NCI-H1694 treated with DMSO at 0.1 percent for 48 hours (cell line): Measurements from ENCODE around the gene IQSEC1.

Experiments used
- DNase-seq: peaks from one replicate; lab custom pipeline; 2025; lab: John Stamatoyannopoulos, UW

The IQSEC1 gene

GRCh38 chr3:12934431-12934830, 138.8 kb downstream of the IQSEC1 start:
- DNase-seq, result no peak

- no peak for DNase-seq
Measured at GRCh38 chr3:12933901-12934300, 139.3 kb downstream of the IQSEC1 start.

DNA sequence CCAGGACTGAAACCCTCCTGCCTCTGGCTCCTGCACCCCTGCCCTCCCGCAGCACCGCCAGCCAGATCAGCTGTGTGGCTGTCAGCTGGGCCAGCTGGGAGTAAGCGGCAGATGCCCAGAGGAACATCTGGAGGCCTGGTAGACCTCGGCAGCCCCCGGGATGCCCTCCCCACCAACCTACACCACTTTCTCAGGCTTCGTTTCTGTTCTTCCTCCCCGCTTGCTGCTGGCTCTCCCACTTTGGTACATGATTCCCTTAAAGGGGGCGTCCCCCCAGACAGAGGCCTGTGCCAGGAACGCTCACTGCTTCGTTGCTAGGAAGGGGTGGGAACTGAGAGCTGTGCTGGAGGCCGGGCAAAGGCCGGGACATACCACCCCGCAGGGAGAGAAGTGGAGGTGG, 140.5 kb downstream of the IQSEC1 start:
- DNase-seq, result no peak

DNA sequence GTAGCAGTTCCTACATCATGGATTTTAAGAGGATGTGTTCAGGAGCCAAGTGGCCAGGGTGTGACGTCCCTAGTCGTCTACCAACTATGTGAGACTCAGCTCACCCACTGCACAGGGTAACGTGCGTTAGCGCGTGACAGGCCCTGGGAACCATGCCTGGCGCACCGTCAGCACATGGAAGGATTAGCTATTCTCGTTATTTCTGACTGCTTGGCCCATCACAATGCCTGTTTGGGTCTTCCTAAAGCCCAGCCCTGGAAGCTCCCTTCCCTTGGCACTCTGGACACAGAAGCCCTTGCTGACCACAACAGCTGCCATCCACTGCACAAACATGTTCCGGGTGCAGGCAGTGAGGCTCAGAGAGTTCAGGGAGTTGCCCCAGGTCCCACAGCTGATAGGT, 140.9 kb downstream of the IQSEC1 start:
- DNase-seq, result no peak

GRCh38 chr3:12931273-12931905, 141.8 kb downstream of the IQSEC1 start:
- no peak for DNase-seq

- DNase-seq, result no peak
Measured at GRCh38 chr3:12929801-12930200, 143.4 kb downstream of the IQSEC1 start.

DNA sequence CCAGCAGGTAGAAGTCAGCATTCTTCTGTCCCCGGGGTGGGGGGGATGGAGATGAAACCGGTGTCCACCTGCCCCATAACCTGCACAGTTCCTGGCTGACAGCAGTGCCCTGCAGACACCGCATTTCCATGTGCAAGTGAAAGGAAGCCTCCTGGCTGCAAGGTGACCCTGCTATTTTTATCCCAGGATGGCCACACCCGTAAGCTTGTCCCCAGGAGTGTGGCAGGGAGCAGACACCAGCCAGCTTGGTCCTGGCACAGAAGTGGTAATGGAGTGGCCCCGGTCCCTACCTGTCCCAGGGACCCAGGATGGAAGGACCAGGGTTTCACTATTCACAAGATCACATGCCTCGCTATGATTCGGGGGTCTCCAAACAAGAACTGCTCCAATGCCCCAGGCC, 146.6 kb downstream of the IQSEC1 start:
- no peak for DNase-seq

GRCh38 chr3:12925648-12926047, 147.6 kb downstream of the IQSEC1 start:
- no peak for DNase-seq

GRCh38 chr3:12924437-12924836, 148.8 kb downstream of the IQSEC1 start:
- DNase-seq, result no peak

- DNase-seq, result no peak
Measured at GRCh38 chr3:12922881-12923431, 150.3 kb downstream of the IQSEC1 start.

DNA sequence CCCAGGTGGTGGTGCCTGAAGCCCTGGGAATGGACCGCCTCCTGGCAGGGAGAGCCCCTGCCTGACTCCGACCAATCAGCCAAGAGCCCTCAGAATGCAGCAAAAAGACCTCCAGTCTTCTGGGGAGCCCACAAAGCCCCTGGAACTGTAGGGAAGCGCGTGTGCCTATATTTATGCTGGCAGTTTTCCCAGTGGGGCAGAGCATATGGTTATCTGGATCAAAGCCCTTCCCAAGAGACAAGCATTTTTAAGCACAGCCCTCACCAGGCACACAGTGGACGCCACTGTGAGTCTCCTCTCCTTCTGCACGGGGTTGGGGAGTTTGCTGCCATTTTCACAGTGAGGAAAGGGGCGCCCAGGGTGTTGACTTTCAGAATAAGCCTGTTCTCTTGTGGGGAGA, 150.9 kb downstream of the IQSEC1 start:
- DNase-seq, result peak; percentile 14

- no peak for DNase-seq
Measured at GRCh38 chr3:12921736-12922135, 151.5 kb downstream of the IQSEC1 start.

DNA sequence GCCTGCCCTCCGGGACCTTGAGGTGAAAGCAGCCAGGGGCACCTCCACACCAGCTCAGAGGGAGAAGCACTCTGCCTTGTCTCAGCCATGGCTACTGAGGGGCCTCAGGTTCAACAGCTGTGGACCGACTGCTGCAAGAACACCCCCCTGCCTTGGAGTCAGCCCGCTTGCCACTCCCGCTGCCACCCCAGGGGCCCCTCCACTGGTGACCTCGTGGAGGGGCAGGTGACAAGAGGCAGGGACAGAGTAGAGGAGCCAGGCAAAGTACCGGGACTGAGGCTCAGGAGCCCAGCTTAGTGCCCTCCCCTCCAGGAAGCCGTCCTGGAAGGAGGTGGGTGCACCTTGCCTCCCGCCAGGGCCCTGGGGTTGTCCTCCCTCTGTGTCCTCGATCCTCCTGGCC, 152.3 kb downstream of the IQSEC1 start:
- DNase-seq, result no peak

DNA sequence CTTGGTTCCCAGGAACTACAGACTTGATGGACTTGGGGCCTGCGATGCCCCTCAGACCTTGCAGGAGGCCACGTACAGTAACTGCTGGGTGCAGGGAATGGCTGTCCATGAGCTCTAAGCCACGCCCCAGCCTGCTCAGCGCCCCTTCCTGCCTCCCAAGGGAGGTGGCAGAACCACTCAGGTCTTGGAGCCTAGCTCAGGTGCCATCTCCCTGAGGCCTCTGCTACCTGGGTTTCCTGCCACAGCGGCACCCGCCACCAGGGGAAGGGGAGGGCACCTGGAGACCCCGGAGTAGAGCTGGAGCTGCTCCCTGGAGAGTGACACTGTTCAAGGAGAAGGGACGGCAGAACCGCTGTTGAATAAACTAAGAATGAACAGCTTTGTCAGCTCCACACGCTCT, 154.0 kb downstream of the IQSEC1 start:
- no peak for DNase-seq

DNA sequence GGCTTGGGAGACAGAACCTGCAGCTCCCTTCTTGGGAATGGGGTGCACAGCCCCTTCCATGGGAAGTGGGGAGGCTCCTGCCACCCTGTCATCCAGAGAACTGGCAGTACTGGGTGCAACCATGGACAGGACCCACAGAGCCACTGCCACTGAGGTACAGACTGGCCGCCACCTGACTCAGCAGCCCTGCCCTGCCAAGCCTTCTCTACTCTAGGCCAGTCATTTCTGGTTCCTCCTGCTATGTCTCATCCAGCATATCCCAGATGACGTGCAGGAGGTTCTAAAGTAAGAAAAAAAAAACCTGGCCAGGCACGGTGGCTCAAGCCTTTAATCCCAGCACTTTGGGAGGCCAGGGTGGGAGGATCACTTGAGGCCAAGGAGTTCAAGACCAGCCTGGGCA, 155.0 kb downstream of the IQSEC1 start:
- no peak for DNase-seq

GRCh38 chr3:12916159-12916558, 157.1 kb downstream of the IQSEC1 start:
- DNase-seq, result no peak

- DNase-seq, result no peak
Measured at GRCh38 chr3:12914088-12914487, 159.1 kb downstream of the IQSEC1 start.

DNA sequence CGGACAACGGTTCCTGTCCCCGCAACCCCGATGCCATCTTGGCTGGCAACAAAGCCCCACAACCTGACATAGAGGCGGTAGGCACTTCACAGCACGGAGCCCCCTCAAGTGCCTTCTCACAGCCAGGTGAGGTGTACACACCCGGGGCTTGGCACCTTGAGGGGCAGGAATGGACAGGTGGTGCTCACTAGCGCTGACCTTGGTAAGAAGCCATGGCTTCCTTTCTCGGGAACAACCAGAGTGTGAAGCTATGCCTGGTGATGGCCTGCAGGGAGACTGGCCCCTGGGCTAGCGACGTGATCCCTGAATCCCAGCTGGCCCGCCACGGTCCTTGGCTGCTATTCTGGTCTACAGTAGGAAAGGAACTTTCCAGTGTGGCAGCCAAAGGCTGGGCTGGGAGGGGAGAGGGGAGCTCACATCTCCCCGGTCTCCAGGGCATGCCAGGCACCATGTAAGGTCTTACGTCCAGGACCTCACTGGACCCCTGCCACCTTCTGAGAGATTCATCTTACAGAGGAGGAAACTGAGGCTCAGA, 161.3 kb downstream of the IQSEC1 start:
- no peak for DNase-seq

GRCh38 chr3:12910356-12911099, 162.7 kb downstream of the IQSEC1 start:
- no peak for DNase-seq

DNA sequence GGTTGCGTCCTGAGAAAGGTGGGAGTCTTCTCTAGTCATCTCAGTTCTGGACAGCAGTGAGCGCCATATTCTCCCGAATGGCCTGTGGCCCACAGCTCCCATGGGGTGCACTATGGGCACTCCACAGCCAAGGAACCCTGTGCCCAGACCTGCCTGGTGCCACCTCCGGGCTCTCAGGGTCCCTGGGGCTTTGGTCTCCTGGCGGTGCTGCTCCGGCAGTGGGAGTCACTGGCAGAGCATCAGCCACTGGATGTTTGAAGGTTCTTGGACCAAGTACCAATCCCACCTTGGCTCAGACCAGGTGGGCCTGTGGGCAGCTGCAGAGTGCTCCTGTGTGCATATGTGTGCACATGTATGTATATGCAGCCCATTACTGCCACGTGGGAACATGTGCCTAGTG, 163.5 kb downstream of the IQSEC1 start:
- no peak for DNase-seq

DNA sequence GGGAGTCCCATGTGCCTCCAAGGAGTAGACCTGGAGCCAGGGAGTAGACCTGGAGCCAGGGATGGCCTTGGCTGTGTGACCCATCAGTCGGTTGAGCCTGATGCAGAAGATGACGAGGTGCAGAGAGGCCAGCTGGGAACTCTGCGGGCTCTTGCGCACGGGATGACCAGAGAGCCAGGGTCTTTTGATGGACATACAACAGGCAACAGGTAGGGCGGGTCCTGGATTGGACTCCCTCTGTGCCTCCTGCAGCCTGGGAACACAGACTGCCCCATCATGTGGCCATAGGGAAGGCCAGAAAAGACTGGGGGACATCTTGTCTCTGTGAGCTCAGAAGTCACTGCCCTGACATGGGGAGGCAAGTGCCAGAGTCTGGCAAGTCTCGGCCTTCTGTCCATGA, 164.4 kb downstream of the IQSEC1 start:
- DNase-seq, result no peak

DNA sequence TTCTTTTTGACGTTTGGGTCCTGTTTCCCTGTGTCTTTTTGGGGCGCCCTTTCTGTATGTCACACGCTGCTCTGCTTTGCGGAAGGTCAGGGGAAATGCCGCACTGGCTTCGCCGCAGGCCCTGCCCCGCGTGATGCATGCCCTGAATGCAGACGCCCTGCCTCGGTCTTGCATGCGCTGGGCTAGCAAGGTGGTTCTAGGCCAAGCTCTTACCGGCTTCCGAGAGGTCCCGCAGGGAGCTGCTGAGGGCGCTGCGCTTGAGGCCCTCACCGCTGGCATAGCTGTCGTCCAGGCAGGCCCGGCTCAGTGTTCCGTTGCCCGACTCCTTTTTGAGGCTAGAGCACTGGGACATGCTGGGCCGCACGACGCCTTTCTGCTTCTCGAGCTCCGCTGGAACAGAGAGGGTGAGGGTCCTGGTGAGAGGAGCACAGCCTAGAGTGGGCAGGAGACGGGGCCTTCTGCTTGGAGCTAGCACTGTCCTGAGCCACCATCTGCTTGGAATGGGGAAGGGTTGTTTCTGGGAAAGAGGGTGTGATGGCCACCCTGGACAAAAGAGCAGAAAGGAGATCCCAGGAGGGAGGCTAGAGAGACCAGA, 165.0 kb downstream of the IQSEC1 start:
- no peak for DNase-seq

- no peak for DNase-seq
Measured at GRCh38 chr3:12907729-12908128, 165.5 kb downstream of the IQSEC1 start.
